Measurements from ENCODE around the gene ZMYND11.
"Not testable (repeated sequence)": the region's sequence is repeated elsewhere in the genome, so short reads cannot be mapped to it uniquely, and the experiment has no call there.

Gene ZMYND11

DNA sequence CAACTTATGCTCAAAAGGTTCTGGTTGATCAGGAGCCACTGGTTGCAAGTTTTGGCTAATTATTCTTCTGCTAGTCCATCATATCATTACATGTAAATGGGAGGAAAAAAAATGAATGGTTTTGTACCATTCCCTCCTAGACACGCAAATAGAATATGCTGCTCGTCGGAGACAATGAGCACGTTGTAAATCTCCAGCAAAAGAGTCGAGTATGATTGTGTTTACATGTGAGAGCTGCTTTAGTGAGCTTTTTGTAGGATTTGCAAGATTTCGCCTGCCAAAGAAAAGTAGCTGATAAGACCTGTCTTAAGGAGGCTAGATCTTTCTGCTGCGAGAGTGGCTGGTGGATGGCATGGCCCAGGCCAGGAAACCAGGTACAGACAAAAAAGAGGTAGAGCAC lies 109.0 kb downstream of the ZMYND11 start:
- DNase-seq (ENCODE audit: low spot score) = peak; percentile 39

- DNase-seq (ENCODE audit: low spot score) = no peak
Observed at GRCh38 chr10:246431-246830, 111.2 kb downstream of the ZMYND11 start.

DNA sequence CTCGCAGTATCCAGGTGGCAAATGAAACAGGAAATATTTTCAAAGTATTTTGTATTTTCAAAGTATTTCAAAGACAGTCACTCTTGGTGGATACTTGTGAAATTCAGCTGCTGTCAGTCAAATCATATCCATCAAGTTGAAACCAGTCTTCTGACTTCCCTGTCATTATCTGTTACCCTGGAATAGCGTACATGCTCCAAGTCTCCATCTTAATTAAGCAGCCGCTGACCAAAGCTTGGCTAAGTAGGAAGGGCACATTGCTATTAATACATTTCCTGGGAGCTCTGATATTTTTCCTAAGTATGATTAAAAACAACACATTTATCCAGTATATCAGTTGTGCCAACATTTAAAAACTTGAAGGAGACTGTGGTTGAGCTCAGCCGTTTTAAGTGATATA lies 112.2 kb downstream of the ZMYND11 start:
- no peak for DNase-seq (ENCODE audit: low spot score)

DNA sequence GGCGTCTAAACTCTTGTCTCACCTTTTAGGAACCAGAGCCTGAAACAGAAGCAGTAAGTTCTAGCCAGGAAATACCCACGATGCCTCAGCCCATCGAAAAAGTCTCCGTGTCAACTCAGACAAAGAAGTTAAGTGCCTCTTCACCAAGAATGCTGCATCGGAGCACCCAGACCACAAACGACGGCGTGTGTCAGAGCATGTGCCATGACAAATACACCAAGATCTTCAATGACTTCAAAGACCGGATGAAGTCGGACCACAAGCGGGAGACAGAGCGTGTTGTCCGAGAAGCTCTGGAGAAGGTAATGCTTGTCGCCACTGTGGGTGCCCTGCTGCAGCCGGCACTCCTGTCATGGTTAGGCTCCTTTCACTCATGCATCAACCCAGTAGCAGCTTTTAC lies 113.1 kb downstream of the ZMYND11 start:
- DNase-seq (ENCODE audit: low spot score) = no peak

GRCh38 chr10:251982-252582 lies 116.8 kb downstream of the ZMYND11 start:
- DNase-seq (ENCODE audit: low spot score) = no peak

DNA sequence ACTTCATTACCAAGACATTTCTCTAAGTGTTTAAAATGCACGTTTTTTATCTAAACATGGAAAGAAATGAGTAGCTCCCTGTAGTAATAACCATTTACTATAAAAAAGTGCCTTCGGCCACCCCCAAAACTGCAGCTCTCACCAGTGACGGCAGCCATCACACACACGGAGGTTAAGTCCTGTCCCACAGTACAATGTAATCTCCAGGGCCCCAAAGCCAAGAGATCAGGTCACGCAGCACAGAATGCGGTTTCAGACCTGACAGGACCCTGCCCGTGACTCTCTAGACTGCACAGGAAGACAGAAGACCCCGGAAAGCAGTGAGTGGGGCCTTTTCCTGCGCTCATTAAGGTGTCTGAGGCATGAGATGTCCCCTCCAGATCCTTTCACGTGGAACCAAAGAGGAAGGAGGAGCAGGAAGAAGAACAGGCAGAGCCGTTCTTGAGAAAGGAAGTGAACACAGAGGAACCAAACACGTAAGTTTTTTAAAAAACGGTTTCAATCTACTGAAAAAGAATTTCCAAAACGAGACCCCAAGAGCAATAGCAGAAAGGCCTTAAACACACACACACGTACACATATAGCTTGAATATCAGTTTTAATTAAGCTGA lies 125.7 kb downstream of the ZMYND11 start:
- no peak for DNase-seq (ENCODE audit: low spot score)

DNA sequence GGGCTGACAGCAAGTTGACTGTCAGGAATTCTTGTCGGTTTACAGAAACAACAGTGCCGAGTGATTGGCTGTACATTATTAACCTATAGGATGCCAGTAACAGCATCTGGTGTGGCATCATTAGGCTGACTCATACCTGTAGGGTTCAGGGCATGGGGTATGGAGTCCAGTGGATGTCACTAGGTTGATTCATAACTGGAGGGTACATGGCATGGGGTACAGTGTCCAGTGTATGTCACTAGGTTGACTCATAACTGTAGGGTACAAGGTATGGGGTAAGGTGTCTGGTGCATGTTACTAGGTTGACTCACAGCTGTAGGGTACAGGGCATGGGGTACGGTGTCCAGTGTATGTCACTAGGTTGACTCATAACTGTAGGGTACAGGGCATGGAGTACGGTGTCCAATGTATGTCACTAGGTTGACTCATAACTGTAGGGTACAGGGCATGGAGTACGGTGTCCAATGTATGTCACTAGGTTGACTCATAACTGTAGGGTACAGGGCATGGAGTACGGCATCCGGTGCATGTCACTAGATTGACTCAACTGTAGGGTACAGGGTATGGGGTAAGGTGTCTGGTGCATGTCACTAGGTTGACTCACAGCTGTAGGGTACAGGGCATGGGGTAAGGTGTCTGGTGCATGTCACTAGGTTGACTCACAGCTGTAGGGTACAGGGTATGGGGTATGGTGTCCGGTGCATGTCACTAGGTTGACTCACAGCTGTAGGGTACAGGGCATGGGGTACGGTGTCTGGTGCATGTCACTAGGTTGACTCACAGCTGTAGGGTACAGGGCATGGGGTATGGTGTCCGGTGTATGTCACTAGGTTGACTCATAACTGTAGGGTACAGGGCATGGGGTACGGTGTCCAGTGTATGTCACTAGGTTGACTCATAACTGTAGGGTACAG lies 129.2 kb downstream of the ZMYND11 start:
- DNase-seq (ENCODE audit: low spot score) = not testable (repeated sequence)

- DNase-seq (ENCODE audit: low spot score) = not testable (repeated sequence)
Observed at GRCh38 chr10:265074-265440, 129.8 kb downstream of the ZMYND11 start.

DNA sequence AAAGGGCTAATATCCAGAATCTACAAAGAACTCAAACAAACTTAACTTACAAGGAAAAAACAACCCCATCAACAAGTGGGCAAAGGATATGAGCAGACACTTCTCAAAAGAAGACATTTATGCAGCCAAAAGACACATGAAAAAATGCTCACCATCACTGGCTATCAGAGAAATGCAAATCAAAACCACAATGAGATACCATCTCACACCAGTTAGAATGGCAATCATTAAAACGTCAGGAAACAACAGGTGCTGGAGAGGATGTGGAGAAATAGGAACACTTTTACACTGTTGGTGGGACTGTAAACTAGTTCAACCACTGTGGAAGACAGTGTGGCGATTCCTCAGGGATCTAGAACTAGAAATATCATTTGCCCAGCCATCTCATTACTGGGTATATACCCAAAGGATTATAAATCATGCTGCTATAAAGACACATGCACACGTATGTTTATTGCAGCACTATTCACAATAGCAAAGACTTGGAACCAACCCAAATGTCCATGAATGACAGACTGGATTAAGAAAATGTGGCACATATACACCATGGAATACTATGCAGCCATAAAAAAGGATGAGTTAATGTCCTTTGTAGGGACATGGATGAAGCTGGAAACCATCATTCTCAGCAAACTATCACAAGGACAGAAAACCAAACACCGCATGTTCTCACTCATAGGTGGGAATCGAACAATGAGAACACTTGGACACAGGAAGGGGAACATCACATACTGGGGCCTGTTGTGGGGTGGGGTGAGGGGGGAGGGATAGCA lies 130.7 kb downstream of the ZMYND11 start:
- DNase-seq (ENCODE audit: low spot score) = not testable (repeated sequence)

GRCh38 chr10:266974-267425 lies 131.7 kb downstream of the ZMYND11 start:
- no peak for DNase-seq (ENCODE audit: low spot score)

GRCh38 chr10:267705-268104 lies 132.4 kb downstream of the ZMYND11 start:
- no peak for DNase-seq (ENCODE audit: low spot score)

DNA sequence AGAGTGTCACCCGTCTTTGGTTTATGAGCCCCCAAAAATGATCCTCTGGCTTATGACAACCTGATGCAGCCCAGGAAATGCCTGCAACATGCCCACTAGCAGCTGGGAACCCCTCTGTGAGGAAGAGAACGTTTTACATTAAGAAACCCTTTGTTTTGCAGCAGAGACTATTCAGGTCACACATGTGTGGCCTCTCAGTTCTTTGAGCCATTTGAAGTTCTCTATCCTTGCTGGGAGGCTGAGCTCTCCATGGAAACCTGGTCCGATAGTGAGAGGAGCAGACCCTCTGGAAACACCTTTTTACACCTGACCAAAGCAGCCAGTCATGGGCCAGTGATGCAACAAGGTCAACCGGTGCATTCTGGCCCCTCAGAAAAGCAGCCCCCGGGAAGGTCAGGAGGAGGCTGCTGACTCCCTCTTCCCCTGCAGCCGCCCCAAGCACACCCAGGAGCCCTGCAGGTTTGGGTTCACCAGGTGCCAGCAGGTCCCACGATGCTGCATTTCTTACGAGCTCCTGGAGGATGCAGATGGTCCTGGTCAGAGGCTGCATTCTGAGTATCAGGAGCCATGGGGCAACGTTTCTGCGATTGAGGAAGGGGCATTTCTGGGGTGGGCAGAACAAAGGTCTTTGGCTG lies 134.3 kb downstream of the ZMYND11 start:
- DNase-seq (ENCODE audit: low spot score) = no peak

GRCh38 chr10:271201-271600 lies 135.9 kb downstream of the ZMYND11 start:
- DNase-seq (ENCODE audit: low spot score) = no peak

DNA sequence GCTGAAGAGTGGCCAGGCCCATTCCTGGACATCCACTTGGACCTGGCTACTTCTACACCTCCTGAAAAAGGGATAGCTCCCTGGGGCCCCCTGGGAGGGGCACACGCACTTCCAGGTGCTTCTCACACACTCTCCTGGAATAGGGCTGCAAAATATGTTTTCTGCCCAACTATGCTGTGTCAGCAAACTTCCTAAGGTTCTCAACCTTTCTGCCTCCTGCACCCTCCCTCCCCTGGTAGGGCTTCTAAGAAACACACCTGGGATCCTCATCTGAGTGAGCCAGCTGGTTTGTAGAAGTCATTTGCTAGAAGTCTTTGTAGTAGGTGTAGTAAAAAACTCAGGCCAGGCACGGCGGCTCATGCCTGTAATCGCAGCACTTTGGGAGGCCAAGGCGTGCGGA lies 136.5 kb downstream of the ZMYND11 start:
- DNase-seq (ENCODE audit: low spot score) = no peak

DNA sequence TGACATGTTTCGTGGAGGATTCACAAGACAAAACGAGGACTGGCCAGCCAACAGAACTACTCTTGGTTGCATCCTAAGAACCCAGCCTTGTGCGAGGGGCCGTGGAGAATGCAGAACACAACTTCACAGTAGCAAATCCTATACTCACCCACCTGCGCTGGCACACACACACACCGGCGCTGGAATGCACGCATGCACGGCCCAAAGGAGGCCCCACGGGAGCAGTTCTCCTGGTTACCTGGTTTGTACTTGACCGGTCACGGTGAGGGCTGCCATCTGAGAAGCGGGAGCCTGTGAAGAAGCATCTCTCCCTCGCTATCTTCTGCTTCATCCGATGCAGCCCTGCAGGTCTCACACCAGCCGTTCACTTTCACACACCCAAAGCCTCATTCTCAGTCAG lies 137.8 kb downstream of the ZMYND11 start:
- DNase-seq (ENCODE audit: low spot score) = no peak

DNA sequence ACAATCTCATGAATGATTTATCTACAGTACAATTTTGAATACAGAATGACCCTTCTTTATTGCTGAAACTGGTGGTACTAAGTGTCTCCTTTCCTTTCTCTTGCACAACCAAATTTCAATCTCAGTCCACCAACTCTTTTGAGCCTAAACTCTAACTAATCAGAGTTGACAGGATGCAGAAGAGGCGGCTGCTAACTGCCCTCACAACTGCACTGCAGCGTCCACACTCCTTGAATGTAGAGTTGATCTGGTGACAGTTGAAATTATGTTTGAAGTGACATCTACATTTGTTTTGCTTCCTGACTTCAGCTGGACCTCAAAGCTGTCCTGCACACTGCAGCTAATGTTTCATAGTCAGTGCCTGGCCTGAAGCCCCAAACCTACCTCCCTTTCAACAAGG lies 139.6 kb downstream of the ZMYND11 start:
- DNase-seq (ENCODE audit: low spot score) = no peak

DNA sequence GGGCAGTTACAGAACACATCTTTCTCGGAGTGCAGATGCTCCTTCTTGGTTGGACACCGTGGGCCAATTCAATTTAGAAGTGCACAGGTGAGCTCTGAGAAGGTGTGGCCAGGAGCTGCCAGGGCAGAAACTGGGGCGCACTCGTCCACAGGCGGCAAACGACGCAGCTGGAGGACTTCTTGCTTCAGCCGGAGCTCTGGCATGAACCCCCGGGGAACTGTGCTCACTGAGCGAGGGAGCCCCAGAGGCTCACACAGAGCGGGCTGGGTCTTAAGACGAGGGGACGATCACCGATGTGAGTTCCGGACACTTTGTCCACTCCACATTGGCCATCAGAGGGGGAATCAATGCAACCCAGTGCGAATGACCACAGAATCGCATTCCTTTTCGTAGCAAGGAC lies 140.4 kb downstream of the ZMYND11 start:
- DNase-seq (ENCODE audit: low spot score) = no peak

DNA sequence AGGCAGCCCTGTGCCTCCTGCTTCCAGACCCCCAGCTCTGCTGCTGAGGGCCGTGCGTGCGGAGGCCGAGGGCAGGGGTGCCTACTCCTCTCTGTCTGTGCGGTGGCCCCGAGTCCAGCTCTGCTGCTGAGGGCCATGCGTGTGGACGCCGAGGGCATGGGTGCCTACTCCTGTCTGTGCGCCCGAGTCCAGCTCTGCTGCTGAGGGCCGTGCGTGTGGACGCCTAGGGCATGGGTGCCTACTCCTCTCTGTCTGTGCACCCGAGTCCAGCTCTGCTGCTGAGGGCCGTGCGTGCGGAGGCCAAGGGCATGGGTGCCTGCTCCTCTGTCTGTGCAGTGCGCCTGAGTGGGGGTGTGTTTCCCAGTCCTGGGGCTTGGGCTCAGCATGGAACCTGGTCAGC lies 142.7 kb downstream of the ZMYND11 start:
- no peak for DNase-seq (ENCODE audit: low spot score)

GRCh38 chr10:278707-279106 lies 143.5 kb downstream of the ZMYND11 start:
- no peak for DNase-seq (ENCODE audit: low spot score)

DNA sequence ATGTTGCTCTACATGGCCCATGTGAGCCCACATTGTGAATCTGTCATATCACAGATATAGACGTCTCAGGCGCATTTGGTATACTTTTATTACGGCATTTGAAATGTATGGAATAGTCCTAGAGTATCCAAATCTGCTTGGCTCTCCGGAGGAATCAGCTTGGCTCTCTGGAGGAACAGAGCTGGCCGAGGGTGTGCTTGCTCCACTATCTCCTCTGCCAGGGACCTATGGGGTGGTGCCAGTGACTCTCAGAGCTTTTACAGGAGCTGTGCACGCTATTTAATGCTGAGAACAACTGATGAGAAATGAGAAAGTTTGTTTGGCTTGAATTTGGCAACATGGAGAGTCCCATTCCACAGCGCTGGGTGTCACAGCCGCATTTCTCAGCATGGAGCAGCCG lies 144.0 kb downstream of the ZMYND11 start:
- no peak for DNase-seq (ENCODE audit: low spot score)

GRCh38 chr10:279655-280054 lies 144.4 kb downstream of the ZMYND11 start:
- DNase-seq (ENCODE audit: low spot score) = no peak
